OCI-LY7 (cell line): Measurements from ENCODE around the gene PRKN. TPM values are rescaled to one million over a fixed set of nuclear protein-coding genes. Genes with fewer than 3 reads are reported as not detected.

Experiments
- BruUV-seq: library from RNA; stranded (reverse); fragments of 400-500 nt; replicated peaks from 2 replicates; lab custom pipeline; 2021; lab: Mats Ljungman, UMichigan
- CTCF ChIA-PET: fragments of 300-600 bp; sonication (Branson Sonifier 250); formaldehyde crosslinking; loops from one replicate; lab custom pipeline; 2022; ENCODE audit warnings: antibody characterized with exemption; ENCODE audit not compliant: unreplicated experiment; lab: Charles Lee
- POLR2A ChIA-PET: fragments of 300-600 bp; sonication (Branson Sonifier 250); formaldehyde crosslinking; loops from one replicate; lab custom pipeline; 2022; ENCODE audit warnings: antibody characterized with exemption; lab: Charles Lee
- DNase-seq: peaks from one replicate; pipeline ENCODE4 v3.0.0-alpha.2; 2015; ENCODE audit warnings: low spot score
- H2AFZ ChIP-seq: fragments of 200-600 bp; sonication (generic), shearing (Covaris generic); 2 replicates; pipeline ENCODE4 v1.6.1; 2014; ENCODE audit warnings: mild to moderate bottlenecking, antibody characterized with exemption, low read length, moderate library complexity
- H3K27ac ChIP-seq: fragments of 200-600 bp; sonication (generic); 2 replicates; pipeline ENCODE4 v1.5.1; 2014; ENCODE audit warnings: mixed run types, low read depth, mild to moderate bottlenecking, moderate library complexity, low read length, inconsistent platforms; ENCODE audit not compliant: poor library complexity, severe bottlenecking
- H3K36me3 ChIP-seq: fragments of 200-600 bp; sonication (generic); 2 replicates; pipeline ENCODE4 v1.6.1; 2014; ENCODE audit warnings: mild to moderate bottlenecking, antibody characterized with exemption, low read length, moderate library complexity, mixed read lengths; ENCODE audit not compliant: insufficient read depth
- H3K4me1 ChIP-seq: fragments of 200-600 bp; sonication (generic); 2 replicates; pipeline ENCODE4 v1.5.1; 2014; ENCODE audit warnings: mild to moderate bottlenecking, low read length; ENCODE audit not compliant: insufficient read depth, poor library complexity, severe bottlenecking
- H3K4me2 ChIP-seq: fragments of 200-600 bp; sonication (generic); 2 replicates; pipeline ENCODE4 v1.6.1; 2014; ENCODE audit warnings: mild to moderate bottlenecking, low read length
- H3K4me3 ChIP-seq: fragments of 200-600 bp; sonication (generic); 2 replicates; pipeline ENCODE4 v1.5.1; 2014; ENCODE audit warnings: mild to moderate bottlenecking, low read depth, low read length; ENCODE audit not compliant: poor library complexity, severe bottlenecking
- H3K79me2 ChIP-seq: fragments of 200-600 bp; sonication (generic); 2 replicates; pipeline ENCODE4 v1.6.1; 2016; ENCODE audit warnings: low read depth, mild to moderate bottlenecking, low read length, moderate library complexity, mixed read lengths; ENCODE audit not compliant: insufficient read depth
- H3K9me2 ChIP-seq: fragments of 200-600 bp; sonication (generic); 2 replicates; pipeline ENCODE4 v1.6.1; 2016; ENCODE audit warnings: mild to moderate bottlenecking, low read length, mixed read lengths; ENCODE audit not compliant: insufficient read depth
- H3K9me3 ChIP-seq: fragments of 200-600 bp; sonication (generic); 2 replicates; pipeline ENCODE4 v1.6.1; 2014; ENCODE audit warnings: mild to moderate bottlenecking, mixed run types, low read length, mixed read lengths
- H4K20me1 ChIP-seq: fragments of 200-600 bp; sonication (generic); 2 replicates; pipeline ENCODE4 v1.6.1; 2014; ENCODE audit warnings: mild to moderate bottlenecking, antibody characterized with exemption, low read length, moderate library complexity, mixed read lengths; ENCODE audit not compliant: insufficient read depth
- EZH2phosphoT487 ChIP-seq: fragments of 200-600 bp; sonication (generic); IDR thresholded peaks from 2 replicates; pipeline ENCODE4 v1.6.1; 2018; ENCODE audit warnings: low read depth, borderline replicate concordance, mild to moderate bottlenecking, mixed run types, antibody characterized with exemption, low read length, moderate library complexity, mixed read lengths
- intact Hi-C: fragments of 100-400 bp; cut with micrococcal nuclease; formaldehyde crosslinking; loops from one replicate; pipeline ENCODE4 v1.10.0; 2022; ENCODE audit not compliant: unreplicated experiment
- total RNA-seq, 2 experiments: library from RNA; depleted of rRNA in 1 of 2; stranded (reverse); fragments of >200 nt in 1 of 2; shearing (Covaris generic) in 1 of 2; gene quantifications; 2 replicates each; pipeline ENCODE4 v1.2.3, GENCODE V29; 2014 to 2022
- TF ChIP-seq, protein P1 (sequence below): fragments of 200-600 bp; sonication (generic); conservative IDR thresholded peaks from 2 replicates; pipeline ENCODE4 v1.5.1; 2014; ENCODE audit warnings: mild to moderate bottlenecking, antibody characterized with exemption, low read length, moderate library complexity, mixed read lengths

PRKN gene
- total RNA-seq, 2 experiments from 2014 or later = 1.3 to 2.0 TPM

DNA sequence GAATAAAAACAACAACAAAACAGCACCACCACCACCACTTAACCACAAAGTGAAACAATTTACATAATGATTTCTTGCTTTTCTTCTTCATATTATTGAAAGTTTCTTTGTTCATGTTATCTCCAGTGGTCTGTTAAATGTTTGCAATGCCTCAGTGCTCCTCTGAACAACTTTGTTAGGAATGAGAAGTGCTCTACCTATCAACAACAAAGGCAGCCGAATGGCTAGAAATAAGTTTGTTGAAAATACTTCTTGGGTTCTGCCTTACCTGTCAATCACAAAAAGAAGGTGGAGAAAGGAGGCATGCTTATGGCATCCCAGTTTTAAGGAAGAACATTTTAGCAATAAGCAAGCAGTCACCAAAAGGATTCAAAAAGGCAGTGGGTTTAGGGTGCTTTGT lies 490.2 kb downstream of the PRKN start:
- TF ChIP-seq, protein P1, sequence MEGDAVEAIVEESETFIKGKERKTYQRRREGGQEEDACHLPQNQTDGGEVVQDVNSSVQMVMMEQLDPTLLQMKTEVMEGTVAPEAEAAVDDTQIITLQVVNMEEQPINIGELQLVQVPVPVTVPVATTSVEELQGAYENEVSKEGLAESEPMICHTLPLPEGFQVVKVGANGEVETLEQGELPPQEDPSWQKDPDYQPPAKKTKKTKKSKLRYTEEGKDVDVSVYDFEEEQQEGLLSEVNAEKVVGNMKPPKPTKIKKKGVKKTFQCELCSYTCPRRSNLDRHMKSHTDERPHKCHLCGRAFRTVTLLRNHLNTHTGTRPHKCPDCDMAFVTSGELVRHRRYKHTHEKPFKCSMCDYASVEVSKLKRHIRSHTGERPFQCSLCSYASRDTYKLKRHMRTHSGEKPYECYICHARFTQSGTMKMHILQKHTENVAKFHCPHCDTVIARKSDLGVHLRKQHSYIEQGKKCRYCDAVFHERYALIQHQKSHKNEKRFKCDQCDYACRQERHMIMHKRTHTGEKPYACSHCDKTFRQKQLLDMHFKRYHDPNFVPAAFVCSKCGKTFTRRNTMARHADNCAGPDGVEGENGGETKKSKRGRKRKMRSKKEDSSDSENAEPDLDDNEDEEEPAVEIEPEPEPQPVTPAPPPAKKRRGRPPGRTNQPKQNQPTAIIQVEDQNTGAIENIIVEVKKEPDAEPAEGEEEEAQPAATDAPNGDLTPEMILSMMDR = no peak
- TF ChIP-seq EZH2phosphoT487 = no peak
- H3K9me3 ChIP-seq = no peaks in the 10 kb centered on the region

DNA sequence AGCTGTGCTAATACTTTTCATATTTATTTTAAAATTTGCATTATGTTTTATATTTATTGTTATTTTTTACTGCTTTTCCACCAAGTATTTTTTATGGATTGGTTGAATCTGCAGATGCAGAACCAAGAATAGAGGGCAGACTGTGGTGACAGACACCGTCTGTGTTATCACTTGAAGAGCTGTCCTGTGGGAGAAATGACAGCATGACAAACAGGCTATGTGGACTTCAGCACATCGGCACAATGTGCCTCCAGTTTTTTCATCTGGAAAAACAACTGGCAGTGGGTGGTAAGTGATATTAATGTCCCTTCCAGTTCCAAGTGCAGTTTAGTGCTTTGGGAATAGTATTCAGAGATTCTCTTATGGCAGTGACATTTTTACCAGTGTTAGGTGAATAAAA lies 492.9 kb downstream of the PRKN start:
- no peaks in the 10 kb centered on the region for H4K20me1 ChIP-seq
- no peak for DNase-seq
- H3K79me2 ChIP-seq = no peaks in the 10 kb centered on the region
- H3K4me2 ChIP-seq = no peak overlapping the region
- ChIA-PET POLR2A (no interaction called here), CTCF (no interaction called here)
- BruUV-seq = no TSS peak
- H3K9me3 ChIP-seq = no peaks in the 10 kb centered on the region
- H3K27ac ChIP-seq = no peak overlapping the region
- H3K9me2 ChIP-seq = no peaks in the 10 kb centered on the region
- intact Hi-C loops = no loop called here
- no peaks in the 10 kb centered on the region for H3K36me3 ChIP-seq
- TF ChIP-seq EZH2phosphoT487 = no peak
- TF ChIP-seq, protein P1 = no peak
- H3K4me1 ChIP-seq = no peaks in the 10 kb centered on the region
- H3K4me3 ChIP-seq = no peak overlapping the region
- no peak overlapping the region for H2AFZ ChIP-seq

More for the DNA sequence above, 490.2 kb downstream of the PRKN start:
- H3K4me1 ChIP-seq = no peaks in the 10 kb centered on the region
- H3K79me2 ChIP-seq = no peaks in the 10 kb centered on the region
- no peaks in the 10 kb centered on the region for H4K20me1 ChIP-seq
- no peak for DNase-seq
- ChIA-PET POLR2A (no interaction called here), CTCF (no interaction called here)
- no peak overlapping the region for H2AFZ ChIP-seq
- intact Hi-C loops = no loop called here
- no peak overlapping the region for H3K27ac ChIP-seq
- BruUV-seq = no TSS peak
- H3K9me2 ChIP-seq = no peaks in the 10 kb centered on the region
- H3K4me2 ChIP-seq = no peak overlapping the region
- H3K36me3 ChIP-seq = no peaks in the 10 kb centered on the region
- no peak overlapping the region for H3K4me3 ChIP-seq

DNA sequence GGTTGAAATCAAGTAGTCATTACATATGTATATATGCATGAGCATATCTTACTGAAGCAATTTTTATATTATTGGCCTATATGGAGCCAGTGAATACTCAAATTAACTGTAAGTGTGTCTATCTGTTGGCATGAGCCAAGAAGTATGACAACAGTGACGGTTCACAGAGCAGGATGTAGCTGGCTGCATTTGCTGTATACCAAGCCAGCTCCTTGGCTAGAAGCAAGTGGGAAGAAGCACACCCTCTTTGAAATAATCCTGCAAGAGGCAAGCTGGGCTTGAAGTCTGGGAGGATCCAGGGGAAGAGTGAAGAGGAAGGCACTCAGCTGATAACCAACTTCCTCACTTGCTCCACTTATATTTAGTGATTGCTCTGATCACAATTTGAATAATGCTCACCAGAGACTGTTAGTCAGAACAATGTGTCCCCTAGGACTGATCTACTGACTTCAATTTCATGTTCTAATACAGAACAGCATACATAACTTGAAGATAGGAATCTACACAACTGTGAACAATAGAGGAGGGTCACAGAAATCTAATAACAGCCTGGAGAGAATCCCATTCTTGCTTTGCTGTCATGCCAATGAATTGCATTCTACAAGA lies 497.3 kb downstream of the PRKN start:
- TF ChIP-seq, protein P1 = no peak
- no peak for TF ChIP-seq EZH2phosphoT487
- ChIA-PET POLR2A (interaction anchor here (0.6 kb wide), 1 partner anchor 61 kb away, joined by 3 read pairs; no protein-coding TSS in a partner anchor), CTCF (no interaction called here)
- H3K9me3 ChIP-seq = no peaks in the 10 kb centered on the region
- H3K9me2 ChIP-seq = no peaks in the 10 kb centered on the region
- intact Hi-C loops = no loop called here
- no peaks in the 10 kb centered on the region for H3K4me1 ChIP-seq
- no peaks in the 10 kb centered on the region for H4K20me1 ChIP-seq
- H3K79me2 ChIP-seq = no peaks in the 10 kb centered on the region
- no peak overlapping the region for H3K4me3 ChIP-seq
- no peak overlapping the region for H2AFZ ChIP-seq
- H3K4me2 ChIP-seq = no peak overlapping the region
- no peak overlapping the region for H3K27ac ChIP-seq
- no TSS peak for BruUV-seq
- no peaks in the 10 kb centered on the region for H3K36me3 ChIP-seq
- no peak for DNase-seq
